Panc1 (cell line): Measurements from ENCODE around the gene MRPL11. TPM values are rescaled to one million over a fixed set of nuclear protein-coding genes. Genes with fewer than 3 reads are reported as not detected.

Source experiments
- ATAC-seq: fragments of 200-7000 bp; cut with Tn5 transposase; 2 replicates; pipeline ENCODE4 v1.9.1; 2020; ENCODE audit warnings: mild to moderate bottlenecking, moderate library complexity
- BruUV-seq: library from RNA; stranded (reverse); fragments of 400-500 nt; replicated peaks from 2 replicates; lab custom pipeline; 2021; lab: Mats Ljungman, UMichigan
- CTCF ChIA-PET: fragments of 300-600 bp; sonication (Branson Sonifier 250); formaldehyde crosslinking; loops from one replicate; lab custom pipeline; 2022; ENCODE audit warnings: antibody characterized with exemption; lab: Charles Lee
- POLR2A ChIA-PET: fragments of 300-600 bp; sonication (Branson Sonifier 250); formaldehyde crosslinking; loops from one replicate; lab custom pipeline; 2022; ENCODE audit warnings: antibody characterized with exemption; lab: Charles Lee
- DNase-seq: peaks from one replicate; pipeline ENCODE4 v3.0.0-alpha.2; 2010; ENCODE audit warnings: low read depth, low spot score
- H3K27ac ChIP-seq: 2 replicates; pipeline ENCODE4 v1.5.1; 2011; ENCODE audit warnings: mild to moderate bottlenecking, low read length, inconsistent platforms
- H3K27me3 ChIP-seq: fragments of 200-500 bp; sonication (Bioruptor generic); 2 replicates; pipeline ENCODE4 v1.6.0; 2014; ENCODE audit warnings: low read length, inconsistent platforms; ENCODE audit not compliant: control insufficient read depth, insufficient read depth
- H3K36me3 ChIP-seq: fragments of 200-500 bp; sonication (Bioruptor generic); 2 replicates; pipeline ENCODE4 v1.5.1; 2014; ENCODE audit warnings: inconsistent platforms, mild to moderate bottlenecking, low read length, moderate library complexity; ENCODE audit not compliant: control insufficient read depth, insufficient read depth
- H3K4me1 ChIP-seq: 2 replicates; pipeline ENCODE4 v1.5.1; 2011; ENCODE audit warnings: inconsistent platforms, mild to moderate bottlenecking, low read length, moderate library complexity; ENCODE audit not compliant: control insufficient read depth, insufficient read depth
- H3K4me3 ChIP-seq, 2 experiments: 2 replicates each; pipeline ENCODE4 v1.5.1; 2011 to 2012; ENCODE audit warnings: low read depth in 2 of 2, low read length in 2 of 2, mild to moderate bottlenecking in 2 of 2, inconsistent platforms in 1 of 2, moderate library complexity in 1 of 2
- H3K9me3 ChIP-seq: fragments of 200-500 bp; sonication (Bioruptor generic); 2 replicates; pipeline ENCODE4 v1.5.1; 2014; ENCODE audit warnings: low read depth, mild to moderate bottlenecking, inconsistent platforms, low read length, moderate library complexity; ENCODE audit not compliant: control insufficient read depth, insufficient read depth
- CTCF ChIP-seq: fragments of 450-650 bp; IDR thresholded peaks from 2 replicates; pipeline ENCODE4 v1.5.1; 2017; ENCODE audit warnings: mild to moderate bottlenecking
- POLR2AphosphoS5 ChIP-seq: IDR thresholded peaks from 2 replicates; pipeline ENCODE4 v1.6.1; 2012; ENCODE audit warnings: mild to moderate bottlenecking, low read depth, low read length, moderate library complexity
- REST ChIP-seq, 2 experiments: IDR thresholded peaks; 2 replicates each; pipeline ENCODE4 v1.6.1; 2011 to 2012; ENCODE audit warnings: low read depth in 2 of 2, control low read depth in 1 of 2, low read length in 1 of 2, mild to moderate bottlenecking in 1 of 2, moderate library complexity in 1 of 2; ENCODE audit not compliant: insufficient read depth in 1 of 2
- SIN3A ChIP-seq: IDR thresholded peaks from 2 replicates; pipeline ENCODE4 v1.6.1; 2012; ENCODE audit warnings: low read depth, mild to moderate bottlenecking, low read length, moderate library complexity, borderline replicate concordance; ENCODE audit not compliant: insufficient read depth
- TCF7L2 ChIP-seq: IDR thresholded peaks from 2 replicates; pipeline ENCODE4 v1.6.1; 2011; ENCODE audit warnings: mild to moderate bottlenecking, low read depth, low read length, inconsistent platforms
- in situ Hi-C: cut with HindIII; loops from 2 replicates; pipeline ENCODE4 v1.10.0; 2016; ENCODE audit warnings: low sequenced_read_pairs, low pct_unique_long_range_greater_than_20kb
- intact Hi-C: fragments of 100-400 bp; cut with micrococcal nuclease; formaldehyde crosslinking; loops from one replicate; pipeline ENCODE4 v1.10.0; 2022; ENCODE audit not compliant: unreplicated experiment
- total RNA-seq: library from RNA; stranded (reverse); gene quantifications from one replicate; pipeline ENCODE4 v1.2.1, GENCODE V29; 2021; ENCODE audit not compliant: unreplicated experiment

The MRPL11 gene
- total RNA-seq, 1 experiment from 2014 or later = 158 TPM

DNA sequence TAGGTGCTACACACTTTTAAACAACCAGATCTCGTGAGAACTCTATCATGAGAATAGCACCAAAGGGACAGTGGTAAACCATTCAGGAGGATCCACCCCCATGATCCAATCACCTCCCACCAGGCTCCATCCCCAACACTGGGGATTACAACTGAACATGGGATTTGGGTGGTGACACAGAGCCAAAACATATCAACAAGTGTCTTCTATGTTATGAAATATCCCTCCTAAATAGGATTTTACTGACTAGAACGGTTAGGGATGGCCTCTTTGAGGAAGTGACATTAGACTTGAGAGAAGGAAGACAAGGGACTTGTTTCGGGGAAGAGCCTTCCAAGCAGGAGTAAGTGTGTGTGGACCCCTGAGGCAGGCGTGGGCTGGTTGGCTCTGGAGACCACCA is 11.9 kb upstream of the MRPL11 start:
- BruUV-seq = no TSS peak
- POLR2A ChIA-PET = no interaction called here
- CTCF ChIA-PET = interaction anchor here (0.6 kb wide), 1 partner anchor 21 kb away, joined by 3 read pairs; no protein-coding TSS in a partner anchor
- in situ Hi-C loops = no loop called here
- DNase-seq (no peak), ATAC-seq (no peak)
- H3K4me3 ChIP-seq = no peak overlapping the region
- H3K27me3 ChIP-seq = peaks cover 9% of the 10 kb centered on the region
- TF ChIP-seq TCF7L2 (no peak), CTCF (no peak), REST (IDR thresholded peaks at IDR 0.05; ENCODE audit: insufficient read depth in 1 of 2, low read depth in 2 of 2, low read length in 1 of 2) (no peak), POLR2AphosphoS5 (no peak), SIN3A (no peak)
- no peak overlapping the region for H3K27ac ChIP-seq
- no peaks in the 10 kb centered on the region for H3K9me3 ChIP-seq
- intact Hi-C loops = no loop called here
- no peaks in the 10 kb centered on the region for H3K36me3 ChIP-seq
- H3K4me1 ChIP-seq = no peaks in the 10 kb centered on the region

DNA sequence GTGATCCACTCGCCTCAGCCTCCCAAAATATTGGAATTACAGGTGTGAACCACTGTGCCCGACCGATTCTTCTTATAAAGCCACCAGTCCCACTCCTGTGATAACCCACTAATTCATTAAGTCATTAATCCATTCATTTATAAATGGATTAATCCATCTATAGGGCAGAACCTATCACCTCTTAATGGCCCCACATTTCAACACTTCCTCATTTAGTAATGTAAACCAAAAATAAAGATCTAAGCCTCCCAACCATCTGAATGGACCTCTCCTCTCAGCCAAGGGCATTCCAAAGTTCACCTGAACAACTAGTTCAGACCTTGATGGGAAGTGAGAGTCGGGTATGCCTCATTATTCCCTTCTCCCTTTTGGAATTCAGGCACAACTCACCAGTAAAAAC is 9.9 kb upstream of the MRPL11 start:
- no peak for ATAC-seq
- in situ Hi-C loops = no loop called here
- H3K4me1 ChIP-seq = no peaks in the 10 kb centered on the region

More for the DNA sequence above, 9.9 kb upstream of the MRPL11 start:
- BruUV-seq = no TSS peak
- H3K27me3 ChIP-seq = peaks cover 9% of the 10 kb centered on the region
- H3K36me3 ChIP-seq = no peaks in the 10 kb centered on the region
- ChIA-PET POLR2A (no interaction called here), CTCF (no interaction called here)
- DNase-seq = no peak
- no peaks in the 10 kb centered on the region for H3K9me3 ChIP-seq
- no peak for TF ChIP-seq POLR2AphosphoS5
- no peak for TF ChIP-seq TCF7L2
- TF ChIP-seq CTCF = no peak
- no peak for TF ChIP-seq REST (IDR thresholded peaks at IDR 0.05; ENCODE audit: insufficient read depth in 1 of 2, low read depth in 2 of 2, low read length in 1 of 2)
- TF ChIP-seq SIN3A = no peak
- intact Hi-C loops = no loop called here
- H3K27ac ChIP-seq = no peak overlapping the region
- no peak overlapping the region for H3K4me3 ChIP-seq
